Breast epithelium (tissue), 4 donors: ENCODE measurements around the gene IGF1R. TPM values are rescaled to one million over a fixed set of nuclear protein-coding genes. Genes with fewer than 3 reads are reported as not detected.
A peak's percentile ranks its signal among the peaks of the same experiment; 100 is the strongest.

ENCODE experiments used
- DNase-seq, 2 donors: peaks; one replicate each; pipeline ENCODE4 v3.0.0-alpha.2; 2019; ENCODE audit warnings: low spot score in 2 of 2
- H3K27ac ChIP-seq, 2 donors: fragments of 200-600 bp; sonication (generic) in 1 of 2; one replicate each; pipeline ENCODE4 v1.5.1; 2016 to 2019; ENCODE audit warnings: mild to moderate bottlenecking in 1 of 2
- H3K27me3 ChIP-seq, 2 donors: fragments of 200-600 bp; sonication (generic) in 1 of 2; one replicate each; pipeline versions ENCODE4 v1.5.1 to v1.6.0; 2017 to 2019; ENCODE audit warnings: control low read depth in 1 of 2, mild to moderate bottlenecking in 1 of 2
- H3K36me3 ChIP-seq: fragments of 200-600 bp; one replicate; pipeline ENCODE4 v1.5.1; 2019
- H3K4me1 ChIP-seq, 2 donors: fragments of 200-600 bp; sonication (generic); one replicate each; pipeline ENCODE4 v1.5.1; 2016 to 2019; ENCODE audit warnings: control low read depth in 1 of 2
- H3K4me3 ChIP-seq, 3 donors: fragments of 200-600 bp; sonication (generic); 1 replicate in 2 of 3; 2 replicates in 1 of 3; pipeline ENCODE4 v1.5.1; 2016 to 2019; ENCODE audit warnings: mild to moderate bottlenecking in 3 of 3, moderate library complexity in 2 of 3
- H3K9me3 ChIP-seq, 2 donors: fragments of 200-600 bp; sonication (generic) in 1 of 2; one replicate each; pipeline ENCODE4 v1.5.1; 2016 to 2019; ENCODE audit warnings: control low read depth in 1 of 2
- POLR2A ChIP-seq: fragments of 450-650 bp; IDR thresholded peaks from one replicate; pipeline ENCODE4 v1.6.1; 2016; ENCODE audit warnings: antibody characterized with exemption, mild to moderate bottlenecking, moderate library complexity
- POLR2AphosphoS5 ChIP-seq, 3 donors: sonication (generic); formaldehyde crosslinking; IDR thresholded peaks; one replicate each; pipeline ENCODE4 v1.6.1; 2017; ENCODE audit warnings: antibody characterized with exemption in 3 of 3
- intact Hi-C: fragments of 100-400 bp; cut with DNase I; formaldehyde crosslinking; loops from one replicate; pipeline ENCODE4 v1.15.1; 2023; ENCODE audit warnings: low total_unique reads
- total RNA-seq, 3 donors: library from RNA; depleted of rRNA; stranded (reverse); fragments of >200 nt; gene quantifications; one replicate each; pipeline ENCODE4 v1.1.0, GENCODE V29; 2016
- TF ChIP-seq, protein P1 (sequence below), 3 donors: fragments of 450-650 bp; IDR thresholded peaks; one replicate each; pipeline ENCODE4 v1.5.1; 2016 to 2017; ENCODE audit warnings: antibody characterized with exemption in 3 of 3, mild to moderate bottlenecking in 3 of 3, moderate library complexity in 3 of 3

Gene IGF1R
- total RNA-seq, 3 donors from 2014 or later = 61.8 to 146 (median 103) TPM

DNA sequence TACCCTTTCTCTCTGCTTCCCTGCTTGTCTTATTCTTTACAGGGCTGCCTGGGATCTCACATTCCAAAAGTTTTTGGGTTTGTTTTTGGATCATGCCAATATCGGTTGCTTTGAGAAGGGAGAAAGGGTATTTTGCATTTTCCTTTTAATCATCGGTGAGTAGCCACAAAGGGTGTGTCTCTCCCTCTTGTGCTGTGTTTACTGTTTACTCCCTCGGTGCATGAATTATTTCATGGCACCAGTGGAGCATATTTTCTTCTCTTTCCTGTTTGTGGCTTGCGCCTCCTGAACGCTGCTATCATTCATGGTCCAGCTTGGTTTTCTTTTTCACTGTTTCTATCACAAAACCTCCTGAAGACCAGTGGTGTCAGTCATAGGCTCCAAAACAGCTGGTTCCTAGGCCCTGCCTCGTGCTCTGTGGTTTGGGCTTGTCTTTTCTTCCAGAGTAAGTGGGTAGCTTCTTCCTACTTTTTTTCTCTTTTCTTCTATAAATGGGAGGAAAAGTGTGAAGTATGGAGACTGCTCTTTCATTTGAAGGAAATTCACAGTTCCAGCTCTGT, 54.9 kb downstream of the IGF1R start:
- TF ChIP-seq POLR2AphosphoS5 (IDR thresholded peaks at IDR 0.05) = no peak
- TF ChIP-seq, protein P1, sequence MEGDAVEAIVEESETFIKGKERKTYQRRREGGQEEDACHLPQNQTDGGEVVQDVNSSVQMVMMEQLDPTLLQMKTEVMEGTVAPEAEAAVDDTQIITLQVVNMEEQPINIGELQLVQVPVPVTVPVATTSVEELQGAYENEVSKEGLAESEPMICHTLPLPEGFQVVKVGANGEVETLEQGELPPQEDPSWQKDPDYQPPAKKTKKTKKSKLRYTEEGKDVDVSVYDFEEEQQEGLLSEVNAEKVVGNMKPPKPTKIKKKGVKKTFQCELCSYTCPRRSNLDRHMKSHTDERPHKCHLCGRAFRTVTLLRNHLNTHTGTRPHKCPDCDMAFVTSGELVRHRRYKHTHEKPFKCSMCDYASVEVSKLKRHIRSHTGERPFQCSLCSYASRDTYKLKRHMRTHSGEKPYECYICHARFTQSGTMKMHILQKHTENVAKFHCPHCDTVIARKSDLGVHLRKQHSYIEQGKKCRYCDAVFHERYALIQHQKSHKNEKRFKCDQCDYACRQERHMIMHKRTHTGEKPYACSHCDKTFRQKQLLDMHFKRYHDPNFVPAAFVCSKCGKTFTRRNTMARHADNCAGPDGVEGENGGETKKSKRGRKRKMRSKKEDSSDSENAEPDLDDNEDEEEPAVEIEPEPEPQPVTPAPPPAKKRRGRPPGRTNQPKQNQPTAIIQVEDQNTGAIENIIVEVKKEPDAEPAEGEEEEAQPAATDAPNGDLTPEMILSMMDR (IDR thresholded peaks at IDR 0.05) = no peak
- no peak for TF ChIP-seq POLR2A
- H3K27ac ChIP-seq = peak overlapping the region in 1 of 2 donors; percentile 6
- no peaks in the 10 kb centered on the region for H3K36me3 ChIP-seq
- intact Hi-C loops = no loop called here
- H3K9me3 ChIP-seq = no peaks in the 10 kb centered on the region
- DNase-seq = no peak
- no peaks in the 10 kb centered on the region for H3K27me3 ChIP-seq
- H3K4me1 ChIP-seq = no peaks in the 10 kb centered on the region
- no peak overlapping the region for H3K4me3 ChIP-seq

DNA sequence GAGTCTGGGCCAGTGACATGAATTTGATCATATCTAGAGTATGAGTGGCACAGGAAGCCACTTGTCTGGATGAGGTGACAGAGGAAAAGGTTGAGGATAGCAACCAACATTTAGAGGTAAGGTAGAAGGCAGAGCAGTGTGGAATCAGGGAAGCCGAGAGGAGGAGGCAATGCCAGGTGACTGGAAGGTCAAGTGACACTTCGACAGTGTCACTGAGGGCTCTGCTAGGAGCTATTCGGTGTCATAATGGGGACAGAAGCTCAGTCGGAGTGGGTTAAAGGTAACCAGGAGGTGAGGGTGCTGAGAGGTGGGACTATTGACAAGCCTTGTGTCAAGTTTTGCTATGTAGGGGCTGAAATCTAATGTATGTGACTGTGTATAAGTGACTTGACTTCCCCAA, 56.7 kb downstream of the IGF1R start:
- Histone ChIP-seq H3K9me3 (no peaks in the 10 kb centered on the region), H3K4me1 (no peaks in the 10 kb centered on the region), H3K4me3 (no peak overlapping the region), H3K27me3 (no peaks in the 10 kb centered on the region), H3K27ac (no peak overlapping the region), H3K36me3 (no peaks in the 10 kb centered on the region)
- intact Hi-C loops = no loop called here
- no peak for TF ChIP-seq POLR2A
- no peak for TF ChIP-seq POLR2AphosphoS5 (IDR thresholded peaks at IDR 0.05)
- TF ChIP-seq, protein P1 (IDR thresholded peaks at IDR 0.05) = no peak
- no peak for DNase-seq

GRCh38 chr15:98706387-98706786, 58.0 kb downstream of the IGF1R start:
- TF ChIP-seq POLR2A (no peak), POLR2AphosphoS5 (IDR thresholded peaks at IDR 0.05) (no peak)
- TF ChIP-seq, protein P1 (IDR thresholded peaks at IDR 0.05) = no peak

GRCh38 chr15:98706986-98707385, 58.6 kb downstream of the IGF1R start:
- Histone ChIP-seq H3K4me3 (no peak overlapping the region), H3K36me3 (no peaks in the 10 kb centered on the region), H3K4me1 (no peaks in the 10 kb centered on the region), H3K27me3 (no peaks in the 10 kb centered on the region), H3K9me3 (no peaks in the 10 kb centered on the region), H3K27ac (no peak overlapping the region)
- DNase-seq = no peak
- intact Hi-C loops = no loop called here
- TF ChIP-seq POLR2A (no peak), POLR2AphosphoS5 (IDR thresholded peaks at IDR 0.05) (no peak)
- TF ChIP-seq, protein P1 (IDR thresholded peaks at IDR 0.05) = no peak

More at GRCh38 chr15:98706387-98706786, 58.0 kb downstream of the IGF1R start:
- Histone ChIP-seq H3K27me3 (no peaks in the 10 kb centered on the region), H3K36me3 (no peaks in the 10 kb centered on the region), H3K4me3 (no peak overlapping the region), H3K4me1 (no peaks in the 10 kb centered on the region), H3K9me3 (no peaks in the 10 kb centered on the region), H3K27ac (no peak overlapping the region)
- DNase-seq = no peak
- intact Hi-C loops = no loop called here

GRCh38 chr15:98708037-98708590, 59.8 kb downstream of the IGF1R start:
- Histone ChIP-seq H3K9me3 (no peaks in the 10 kb centered on the region), H3K27ac (no peak overlapping the region), H3K27me3 (no peaks in the 10 kb centered on the region), H3K36me3 (no peaks in the 10 kb centered on the region), H3K4me3 (no peak overlapping the region), H3K4me1 (peaks cover 0 to 5% of the 10 kb centered on the region in 2 donors)
- DNase-seq = no peak
- TF ChIP-seq, protein P1 (IDR thresholded peaks at IDR 0.05) = no peak
- TF ChIP-seq POLR2AphosphoS5 (IDR thresholded peaks at IDR 0.05) = no peak
- no peak for TF ChIP-seq POLR2A
- intact Hi-C loops = no loop called here
